ENCODE measurements around the gene ATP5F1C. TPM values are rescaled to one million over a fixed set of nuclear protein-coding genes. Genes with fewer than 3 reads are reported as not detected.

ATP5F1C gene
- total and polyA plus RNA-seq, 7 donors: 210 to 676 (median 391) TPM

GRCh38 chr10:7750222-7750621 is 37.8 kb upstream of the ATP5F1C start:
- Histone ChIP-seq H3K4me3 (no peak overlapping the region), H3K9me3 (no peaks in the 10 kb centered on the region), H3K27me3 (ENCODE audit: insufficient read depth in 3 of 3, low read length in 2 of 3) (no peaks in the 10 kb centered on the region), H3K4me1 (no peaks in the 10 kb centered on the region), H3K36me3 (ENCODE audit: insufficient read depth in 1 of 2, low read depth in 1 of 2) (peaks cover 15 to 54% of the 10 kb centered on the region in 2 donors), H3K27ac (no peak overlapping the region)
- no peak for TF ChIP-seq CTCF (IDR thresholded peaks at IDR 0.05)
- ATAC-seq (no peak), DNase-seq (no peak)
- WGBS, 3 donors: 93 to 95% (median 95%) methylated on average over 5 of the region's 5 CpGs
- intact Hi-C loops (cut with DNase I): loop anchor here in 1 of 2 donors (10.0 kb wide), 1 partner anchor 65 kb away; the partner anchor contains the start of gene TAF3

- no peak for TF ChIP-seq CTCF (IDR thresholded peaks at IDR 0.05)
Measured at GRCh38 chr10:7752251-7752650, 35.7 kb upstream of the ATP5F1C start.

GRCh38 chr10:7755103-7755502 is 32.9 kb upstream of the ATP5F1C start:
- Histone ChIP-seq H3K4me1 (no peaks in the 10 kb centered on the region), H3K27me3 (ENCODE audit: insufficient read depth in 3 of 3, low read length in 2 of 3) (no peaks in the 10 kb centered on the region), H3K4me3 (no peak overlapping the region), H3K9me3 (no peaks in the 10 kb centered on the region), H3K27ac (no peak overlapping the region), H3K36me3 (ENCODE audit: insufficient read depth in 1 of 2, low read depth in 1 of 2) (peaks cover 15 to 93% of the 10 kb centered on the region in 2 donors)
- ATAC-seq (no peak), DNase-seq (no peak)
- intact Hi-C loops (cut with DNase I): loop anchor here (5.0 to 10.0 kb wide), 2 partner anchors 60 to 62 kb away; partner anchors contain the start of gene TAF3 (in 2 of the 2)
- no peak for TF ChIP-seq CTCF (IDR thresholded peaks at IDR 0.05)
- 99 to 100% (median 99%) methylated on average over 3 of the region's 3 CpGs for WGBS, 3 donors

More at GRCh38 chr10:7752251-7752650, 35.7 kb upstream of the ATP5F1C start:
- Histone ChIP-seq H3K27me3 (ENCODE audit: insufficient read depth in 3 of 3, low read length in 2 of 3) (no peaks in the 10 kb centered on the region), H3K27ac (no peak overlapping the region), H3K9me3 (no peaks in the 10 kb centered on the region), H3K36me3 (ENCODE audit: insufficient read depth in 1 of 2, low read depth in 1 of 2) (peaks cover 15 to 73% of the 10 kb centered on the region in 2 donors), H3K4me3 (no peak overlapping the region), H3K4me1 (no peaks in the 10 kb centered on the region)
- 91 to 97% (median 93%) methylated on average over 6 of the region's 6 CpGs for WGBS, 3 donors
- intact Hi-C loops (cut with DNase I): loop anchor here in 1 of 2 donors (10.0 kb wide), 1 partner anchor 63 kb away; the partner anchor contains the start of gene TAF3
- ATAC-seq (no peak), DNase-seq (no peak)

- Histone ChIP-seq H3K4me3 (no peak overlapping the region), H3K9me3 (no peaks in the 10 kb centered on the region), H3K4me1 (no peaks in the 10 kb centered on the region), H3K36me3 (ENCODE audit: insufficient read depth in 1 of 2, low read depth in 1 of 2) (peaks cover 17 to 96% of the 10 kb centered on the region in 2 donors), H3K27ac (no peak overlapping the region), H3K27me3 (ENCODE audit: insufficient read depth in 3 of 3, low read length in 2 of 3) (no peaks in the 10 kb centered on the region)
- peak in 3 of 4 donors; percentile 58 to 72 (median 67) for ATAC-seq
- 62 to 80% (median 75%) methylated on average over 7 of the region's 7 CpGs for WGBS, 3 donors
- DNase-seq: no peak
- intact Hi-C loops (cut with DNase I): loop anchor here (5.0 to 10.0 kb wide), 2 partner anchors 58 to 61 kb away; partner anchors contain the start of gene TAF3 (in 2 of the 2)
- peak; percentile 31 for TF ChIP-seq CTCF (IDR thresholded peaks at IDR 0.05)
Measured at GRCh38 chr10:7756360-7756992, 31.5 kb upstream of the ATP5F1C start.

All from psoas muscle (tissue), 8 donors.